Small intestine (tissue), 7 donors: ENCODE results near the gene MRPS7. TPM values are rescaled to one million over a fixed set of nuclear protein-coding genes. Genes with fewer than 3 reads are reported as not detected.

Experiments
- DNase-seq, 2 donors: peaks; one replicate each; pipeline versions ENCODE4 v3.0.0 to v3.0.0-alpha.2; 2013
- FAIRE-seq: peaks from 2 replicates; lab custom pipeline; 2012; peaks lifted over from hg19 to GRCh38; lab: Jason Lieb, UNC
- H3K27ac ChIP-seq, 3 donors: one replicate each; pipeline ENCODE4 v1.5.1; 2013; ENCODE audit warnings: low read length in 2 of 3, mild to moderate bottlenecking in 2 of 3, control low read depth in 1 of 3, inconsistent platforms in 1 of 3, low read depth in 1 of 3, moderate library complexity in 1 of 3
- H3K27me3 ChIP-seq, 3 donors: one replicate each; pipeline ENCODE4 v1.6.1; 2013; ENCODE audit warnings: low read length in 3 of 3, inconsistent platforms in 1 of 3; ENCODE audit not compliant: control insufficient read depth in 3 of 3, insufficient read depth in 3 of 3
- H3K36me3 ChIP-seq, 3 donors: one replicate each; pipeline ENCODE4 v1.6.1; 2013; ENCODE audit warnings: low read length in 3 of 3, inconsistent platforms in 1 of 3, low read depth in 1 of 3, mild to moderate bottlenecking in 1 of 3, moderate library complexity in 1 of 3; ENCODE audit not compliant: control insufficient read depth in 3 of 3, insufficient read depth in 2 of 3
- H3K4me1 ChIP-seq, 3 donors: one replicate each; pipeline ENCODE4 v1.6.1; 2013; ENCODE audit warnings: low read length in 2 of 3, inconsistent platforms in 1 of 3, low read depth in 1 of 3, mild to moderate bottlenecking in 1 of 3, moderate library complexity in 1 of 3; ENCODE audit not compliant: control insufficient read depth in 3 of 3, insufficient read depth in 2 of 3
- H3K4me3 ChIP-seq, 3 donors: one replicate each; pipeline ENCODE4 v1.5.1; 2013; ENCODE audit warnings: low read length in 3 of 3, control low read depth in 1 of 3, inconsistent platforms in 1 of 3, low read depth in 1 of 3, mild to moderate bottlenecking in 1 of 3, moderate library complexity in 1 of 3
- H3K9me3 ChIP-seq, 2 donors: one replicate each; pipeline ENCODE4 v1.6.1; 2013; ENCODE audit warnings: low read depth in 1 of 2, low read length in 1 of 2; ENCODE audit not compliant: control insufficient read depth in 2 of 2, insufficient read depth in 1 of 2
- WGBS, 3 donors: extraction: QIAGEN DNeasy Blood & Tissue Kit; methylation state at CpG; one replicate each; pipeline ENCODE4 v1.1.7; 2013; 5-methylcytosine and 5-hydroxymethylcytosine counted together
- polyA plus RNA-seq, 4 donors: library from polyadenylated mRNA; stranded (reverse) in 3 of 4; unstranded in 1 of 4; fragments of 200-250 nt in 3 of 4; fragments of 120-200 nt in 1 of 4; gene quantifications; one replicate each; pipeline versions ENCODE4 v1.2.1 to v1.2.3, GENCODE V29; 2013
- donor health status: healthy with polysubstance abuse.
- donor health status: control.
- donor health status: control.
- donor health status: Bipolar disorder and iron deficiency.
- donor health status: healthy.

Gene MRPS7
- polyA plus RNA-seq, 4 donors: 55.9 to 88.6 (median 74.4) TPM

GRCh38 chr17:75300280-75300679 is 38.6 kb downstream of the MRPS7 start:
- WGBS, 3 donors: 76 to 83% (median 77%) methylated on average over 7 of the region's 7 CpGs
- no peaks in the 10 kb centered on the region for H3K9me3 ChIP-seq

GRCh38 chr17:75301049-75301448 is 39.4 kb downstream of the MRPS7 start:
- 78 to 87% (median 85%) methylated on average over 9 of the region's 9 CpGs for whole genome bisulfite sequencing, 3 donors
- Histone ChIP-seq H3K4me3 (no peak overlapping the region), H3K4me1 (peaks cover 0 to under 1% (median 0%) of the 10 kb centered on the region in 3 donors), H3K9me3 (no peaks in the 10 kb centered on the region), H3K36me3 (no peaks in the 10 kb centered on the region), H3K27ac (no peak overlapping the region), H3K27me3 (no peaks in the 10 kb centered on the region)
- DNase-seq (no peak), FAIRE-seq (no peak)

More at GRCh38 chr17:75300280-75300679, 38.6 kb downstream of the MRPS7 start:
- DNase-seq (no peak), FAIRE-seq (no peak)
- Histone ChIP-seq H3K27ac (no peak overlapping the region), H3K4me1 (peaks cover 0 to 6% (median 0%) of the 10 kb centered on the region in 3 donors), H3K27me3 (no peaks in the 10 kb centered on the region), H3K36me3 (no peaks in the 10 kb centered on the region), H3K4me3 (no peak overlapping the region)

- WGBS, 3 donors: 87 to 89% (median 89%) methylated on average over 17 of the region's 17 CpGs
- FAIRE-seq: no peak
- no peak overlapping the region for H3K27ac ChIP-seq
Measured at GRCh38 chr17:75301502-75302206, 40.0 kb downstream of the MRPS7 start.

GRCh38 chr17:75307957-75308731 is 46.5 kb downstream of the MRPS7 start:
- Histone ChIP-seq H3K4me1 (peaks cover 0 to 19% (median 6%) of the 10 kb centered on the region in 3 donors), H3K27ac (peak overlapping the region; percentile 43 to 90 (median 69)), H3K36me3 (no peaks in the 10 kb centered on the region), H3K4me3 (no peak overlapping the region), H3K27me3 (no peaks in the 10 kb centered on the region), H3K9me3 (no peaks in the 10 kb centered on the region)
- DNase-seq: no peak
- FAIRE-seq: no peak
- 71 to 81% (median 78%) methylated on average over 12 to 13 of the region's 13 CpGs for WGBS, 3 donors

More at GRCh38 chr17:75301502-75302206, 40.0 kb downstream of the MRPS7 start:
- Histone ChIP-seq H3K4me1 (no peaks in the 10 kb centered on the region), H3K36me3 (no peaks in the 10 kb centered on the region), H3K9me3 (no peaks in the 10 kb centered on the region), H3K4me3 (no peak overlapping the region), H3K27me3 (no peaks in the 10 kb centered on the region)
- no peak for DNase-seq

GRCh38 chr17:75308732-75309629 is 47.3 kb downstream of the MRPS7 start:
- Histone ChIP-seq H3K27me3 (no peaks in the 10 kb centered on the region), H3K36me3 (no peaks in the 10 kb centered on the region), H3K27ac (peak overlapping the region; percentile 63 to 90 (median 69)), H3K4me1 (peaks cover 0 to 19% (median 6%) of the 10 kb centered on the region in 3 donors), H3K9me3 (no peaks in the 10 kb centered on the region), H3K4me3 (no peak overlapping the region)
- FAIRE-seq (no peak), DNase-seq (peak; percentile 93)
- 28 to 57% (median 44%) methylated on average over 17 to 20 of the region's 20 CpGs for WGBS, 3 donors

GRCh38 chr17:75313941-75314551 is 52.4 kb downstream of the MRPS7 start:
- 76 to 82% (median 79%) methylated on average over 14 of the region's 14 CpGs for WGBS, 3 donors
- no peak for FAIRE-seq

GRCh38 chr17:75315541-75316243 is 54.0 kb downstream of the MRPS7 start:
- DNase-seq (no peak), FAIRE-seq (no peak)
- Histone ChIP-seq H3K27ac (peak overlapping the region in 1 of 3 donors; percentile 60), H3K4me3 (no peak overlapping the region), H3K27me3 (no peaks in the 10 kb centered on the region), H3K36me3 (peaks cover 2 to 45% (median 7%) of the 10 kb centered on the region in 3 donors), H3K9me3 (no peaks in the 10 kb centered on the region), H3K4me1 (no peaks in the 10 kb centered on the region)
- 73 to 81% (median 75%) methylated on average over 19 of the region's 19 CpGs for WGBS, 3 donors

More at GRCh38 chr17:75313941-75314551, 52.4 kb downstream of the MRPS7 start:
- no peaks in the 10 kb centered on the region for H3K27me3 ChIP-seq
- peak overlapping the region in 1 of 3 donors; percentile 78 for H3K27ac ChIP-seq
- H3K36me3 ChIP-seq: peaks cover 0 to 30% (median 0%) of the 10 kb centered on the region in 3 donors
- H3K9me3 ChIP-seq: no peaks in the 10 kb centered on the region
- no peak overlapping the region for H3K4me3 ChIP-seq
- DNase-seq: no peak
- H3K4me1 ChIP-seq: peaks cover 0 to 6% (median 2%) of the 10 kb centered on the region in 3 donors
